Duodenal mucosa (tissue), 2 donors: ENCODE measurements around the gene KATNB1.

ENCODE experiments used
- H3K27ac ChIP-seq: one replicate; pipeline ENCODE4 v1.7.0; 2013; ENCODE audit warnings: low read depth, low read length
- H3K27me3 ChIP-seq, 2 donors: one replicate each; pipeline ENCODE4 v1.7.0; 2013; ENCODE audit warnings: low read length in 2 of 2, control low read depth in 1 of 2; ENCODE audit not compliant: insufficient read depth in 2 of 2, control insufficient read depth in 1 of 2
- H3K36me3 ChIP-seq, 2 donors: one replicate each; pipeline ENCODE4 v1.7.0; 2013; ENCODE audit warnings: low read length in 2 of 2, control low read depth in 1 of 2; ENCODE audit not compliant: insufficient read depth in 2 of 2, control insufficient read depth in 1 of 2
- H3K4me1 ChIP-seq, 2 donors: one replicate each; pipeline ENCODE4 v1.7.0; 2013; ENCODE audit warnings: low read length in 2 of 2, control low read depth in 1 of 2; ENCODE audit not compliant: insufficient read depth in 2 of 2, control insufficient read depth in 1 of 2
- H3K4me3 ChIP-seq, 2 donors: one replicate each; pipeline ENCODE4 v1.7.0; 2013; ENCODE audit warnings: low read length in 2 of 2, low read depth in 1 of 2
- H3K9ac ChIP-seq, 2 donors: one replicate each; pipeline ENCODE4 v1.7.0; 2013; ENCODE audit warnings: low read length in 2 of 2, low read depth in 1 of 2
- H3K9me3 ChIP-seq, 2 donors: one replicate each; pipeline ENCODE4 v1.7.0; 2013; ENCODE audit warnings: low read length in 2 of 2, control low read depth in 1 of 2; ENCODE audit not compliant: control insufficient read depth in 1 of 2

Gene KATNB1

DNA sequence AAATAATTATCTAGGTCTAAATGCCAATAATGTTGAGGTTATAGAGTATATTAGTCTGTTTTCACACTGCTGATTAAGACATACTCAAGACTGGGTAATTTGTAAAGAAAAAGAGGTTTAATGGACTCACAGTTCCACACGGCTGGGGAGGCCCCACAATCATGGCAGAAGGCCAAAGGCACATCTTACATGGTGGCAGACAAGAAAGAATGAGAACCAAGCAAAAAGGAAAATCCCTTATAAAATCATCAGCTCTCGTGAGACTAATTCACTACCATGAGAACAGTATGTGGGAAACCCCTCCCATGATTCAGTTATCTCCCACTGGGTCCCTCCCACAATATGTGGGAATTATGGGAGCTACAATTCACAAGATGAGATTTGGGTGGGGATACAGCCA lies 2.9 kb upstream of the KATNB1 start:
- Histone ChIP-seq H3K9me3 (no peaks in the 10 kb centered on the region), H3K36me3 (no peaks in the 10 kb centered on the region), H3K4me1 (peaks cover 21 to 22% of the 10 kb centered on the region in 2 donors), H3K4me3 (no peak overlapping the region), H3K27me3 (no peaks in the 10 kb centered on the region), H3K27ac (no peak overlapping the region), H3K9ac (no peak overlapping the region)

DNA sequence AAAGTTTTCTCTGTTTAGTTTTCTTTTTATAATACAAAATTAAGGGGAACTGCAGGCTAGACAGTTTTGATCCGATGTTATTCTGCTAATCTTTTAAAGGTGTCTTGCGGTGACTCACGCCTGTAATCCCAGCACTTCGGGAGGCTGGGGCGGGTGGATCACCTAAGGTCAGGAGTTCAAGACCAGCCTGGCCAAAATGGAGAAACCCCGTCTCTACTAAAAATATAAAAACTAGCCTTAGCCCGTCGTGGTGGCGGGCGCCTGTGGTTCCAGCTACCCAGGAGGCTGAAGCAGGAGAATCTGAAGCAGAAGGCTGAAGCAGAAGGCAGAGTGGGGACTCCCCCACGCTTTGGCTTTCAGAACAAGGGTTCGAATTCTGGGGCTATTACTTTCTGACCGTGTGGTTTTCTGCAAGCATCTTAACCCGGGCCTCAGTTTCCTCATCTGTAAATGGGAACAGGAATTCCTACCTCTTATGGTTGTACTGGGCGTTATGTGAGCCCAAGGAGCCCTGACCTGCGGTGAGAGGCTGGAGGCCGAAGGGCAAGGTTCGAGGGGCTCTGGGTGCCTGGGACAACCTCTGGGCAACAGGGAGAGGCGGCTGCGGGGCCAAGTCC lies 1.2 kb upstream of the KATNB1 start:
- Histone ChIP-seq H3K9me3 (no peaks in the 10 kb centered on the region), H3K36me3 (no peaks in the 10 kb centered on the region), H3K27me3 (no peaks in the 10 kb centered on the region), H3K4me1 (peaks cover 21 to 23% of the 10 kb centered on the region in 2 donors), H3K4me3 (peak overlapping the region; percentile 85 to 88), H3K27ac (peak overlapping the region; percentile 77), H3K9ac (peak overlapping the region; percentile 77 to 88)

DNA sequence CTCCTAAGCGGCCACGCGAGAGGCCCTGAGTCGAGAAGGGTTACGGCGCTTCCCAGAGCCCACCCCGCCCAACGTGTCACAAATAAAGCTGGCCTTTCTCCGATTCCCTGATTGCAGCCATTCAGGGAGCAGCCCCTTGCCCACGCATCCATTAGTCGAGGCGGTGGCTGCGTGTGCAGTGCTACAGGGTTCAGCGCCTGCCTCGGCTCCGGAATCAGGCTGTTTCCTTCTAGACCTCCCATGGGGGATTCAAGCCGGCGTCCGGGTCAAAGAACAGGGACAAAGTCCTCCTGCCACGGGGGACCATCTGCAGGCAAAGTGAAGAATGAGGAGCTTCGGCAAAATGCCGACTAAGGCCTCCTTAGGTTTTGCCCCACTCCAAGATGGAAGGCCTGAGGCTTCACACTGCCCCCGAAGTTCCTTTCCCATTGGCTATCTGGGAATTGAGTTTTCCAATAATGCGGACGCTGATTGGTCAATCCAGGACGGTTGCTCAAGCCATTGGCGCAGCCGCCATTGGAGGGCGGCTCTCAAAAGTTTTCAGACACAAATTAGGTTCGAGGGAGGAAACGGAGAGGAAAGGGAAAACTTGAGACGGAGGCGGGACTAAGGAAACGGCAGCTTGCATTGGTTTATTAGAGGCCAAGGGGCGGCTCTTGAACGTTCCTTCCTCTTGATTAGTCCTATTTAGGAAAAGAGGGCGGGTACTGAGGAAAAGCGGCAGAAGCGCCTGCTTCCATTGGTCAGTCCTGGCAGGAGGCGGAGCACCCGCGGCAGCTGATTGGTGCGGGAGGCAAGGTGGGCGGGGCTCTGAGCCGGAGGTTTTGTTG lies 430 bp upstream of the KATNB1 start:
- Histone ChIP-seq H3K9me3 (no peaks in the 10 kb centered on the region), H3K27ac (peak overlapping the region; percentile 77), H3K36me3 (no peaks in the 10 kb centered on the region)

DNA sequence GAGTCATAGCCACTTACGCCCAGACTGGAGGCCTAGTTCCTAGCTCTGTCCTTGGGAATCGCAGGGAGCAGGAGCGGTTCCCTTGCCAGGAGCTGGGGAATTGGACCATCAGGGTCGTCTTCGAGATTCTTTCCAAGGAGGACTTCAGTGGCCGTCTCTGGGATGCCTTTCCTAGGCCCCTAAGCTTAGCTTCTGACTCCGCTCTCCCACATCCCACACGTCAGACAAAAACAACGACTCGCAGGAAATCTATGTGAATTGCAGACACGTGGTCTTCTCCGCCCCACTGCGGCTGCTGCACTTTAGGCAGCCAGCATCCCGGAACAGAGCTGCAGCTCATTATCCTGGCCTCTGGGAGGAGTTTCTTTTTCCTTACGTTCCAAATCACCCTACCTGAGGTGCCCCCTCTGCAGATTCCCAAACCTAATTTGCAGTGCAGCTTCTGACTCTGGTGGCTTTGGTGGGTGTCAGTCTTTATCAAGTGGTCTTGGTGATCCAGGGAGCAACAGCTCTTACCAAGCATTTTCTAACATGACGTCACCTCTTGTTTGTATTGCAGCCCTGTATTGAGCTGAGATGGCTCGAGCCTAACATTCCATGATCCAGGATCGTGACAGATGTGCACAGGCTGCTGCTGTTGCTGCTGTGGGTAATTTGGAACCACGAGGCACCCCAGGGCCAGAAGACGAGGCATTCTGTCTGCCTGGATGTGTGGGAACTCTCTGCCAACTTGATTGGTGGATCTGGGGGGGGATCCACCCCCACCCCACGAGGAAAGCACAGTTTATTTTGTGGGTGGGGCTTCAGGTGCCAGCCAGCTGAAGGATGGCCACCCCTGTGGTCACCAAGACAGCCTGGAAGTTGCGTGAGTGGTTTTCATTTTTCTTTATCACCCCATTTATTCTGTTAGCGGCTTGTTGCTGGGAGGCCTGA lies 1.1 kb downstream of the KATNB1 start:
- Histone ChIP-seq H3K9me3 (no peaks in the 10 kb centered on the region), H3K36me3 (peaks cover 0 to 2% of the 10 kb centered on the region in 2 donors), H3K4me3 (peak overlapping the region; percentile 85 to 98), H3K4me1 (peaks cover 21 to 23% of the 10 kb centered on the region in 2 donors), H3K27ac (no peak overlapping the region), H3K9ac (peak overlapping the region; percentile 65), H3K27me3 (no peaks in the 10 kb centered on the region)

More for the DNA sequence above, 430 bp upstream of the KATNB1 start:
- H3K4me3 ChIP-seq = peak overlapping the region; percentile 85 to 98
- peak overlapping the region; percentile 77 to 88 for H3K9ac ChIP-seq
- no peaks in the 10 kb centered on the region for H3K27me3 ChIP-seq
- peaks cover 21 to 23% of the 10 kb centered on the region in 2 donors for H3K4me1 ChIP-seq

DNA sequence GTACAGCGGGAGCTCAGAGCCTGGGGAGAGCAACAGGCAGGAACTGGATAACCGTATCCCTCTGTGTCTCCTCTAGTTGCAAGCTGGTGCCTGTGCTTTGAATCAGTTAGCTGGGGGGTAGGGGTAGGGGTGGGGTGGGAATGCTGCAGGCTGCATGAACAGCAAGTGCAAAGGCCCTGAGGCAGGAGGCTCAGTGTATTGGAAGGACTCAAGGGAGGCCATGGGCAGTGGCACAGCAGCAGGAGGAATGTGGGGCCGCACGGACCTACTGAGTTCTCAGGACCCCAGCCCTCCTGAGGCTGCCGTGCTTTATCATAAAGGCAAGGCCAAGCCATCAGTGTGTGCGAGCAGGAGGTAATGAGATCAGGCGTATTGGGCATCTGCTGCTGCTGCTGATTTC lies 3.3 kb downstream of the KATNB1 start:
- Histone ChIP-seq H3K27me3 (no peaks in the 10 kb centered on the region), H3K9ac (no peak overlapping the region), H3K36me3 (peaks cover 6 to 9% of the 10 kb centered on the region in 2 donors), H3K27ac (no peak overlapping the region), H3K4me1 (peaks cover 21 to 23% of the 10 kb centered on the region in 2 donors), H3K9me3 (no peaks in the 10 kb centered on the region), H3K4me3 (no peak overlapping the region)

DNA sequence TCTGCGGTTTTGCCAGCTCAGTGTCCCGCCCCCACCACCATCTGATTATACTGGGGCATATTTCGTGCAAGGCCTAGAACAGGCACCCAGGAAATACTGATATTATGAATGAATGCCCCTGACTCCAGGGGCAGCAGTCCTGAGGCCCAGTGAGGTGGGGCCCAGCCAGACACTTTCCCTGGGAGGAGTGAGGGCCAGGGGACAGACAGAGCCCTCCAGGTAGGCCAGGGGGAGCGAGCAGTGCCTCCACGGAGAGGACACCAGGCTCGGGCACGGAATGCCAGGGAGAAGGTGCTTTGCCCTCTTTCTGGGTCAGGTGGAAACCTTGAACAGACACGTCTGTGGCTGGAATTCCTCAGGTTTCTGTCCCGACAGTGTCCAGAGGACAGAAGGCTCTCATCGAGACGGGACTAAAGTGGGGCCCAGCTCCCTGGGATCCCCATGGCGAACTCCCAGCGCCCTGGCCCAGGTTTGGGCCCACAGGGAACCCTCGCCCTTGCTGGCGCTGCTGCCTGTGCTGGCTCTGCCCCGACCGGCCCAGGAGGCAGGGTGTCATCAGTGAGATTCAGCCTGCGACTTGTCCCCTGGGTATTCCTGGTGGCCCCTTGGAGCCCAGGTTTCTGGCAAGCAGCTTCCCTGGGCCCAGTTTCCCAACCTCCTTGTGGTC lies 4.3 kb downstream of the KATNB1 start:
- Histone ChIP-seq H3K27ac (no peak overlapping the region), H3K36me3 (peaks cover 9 to 15% of the 10 kb centered on the region in 2 donors), H3K27me3 (no peaks in the 10 kb centered on the region), H3K4me1 (peaks cover 14 to 18% of the 10 kb centered on the region in 2 donors), H3K4me3 (no peak overlapping the region), H3K9ac (no peak overlapping the region), H3K9me3 (no peaks in the 10 kb centered on the region)

DNA sequence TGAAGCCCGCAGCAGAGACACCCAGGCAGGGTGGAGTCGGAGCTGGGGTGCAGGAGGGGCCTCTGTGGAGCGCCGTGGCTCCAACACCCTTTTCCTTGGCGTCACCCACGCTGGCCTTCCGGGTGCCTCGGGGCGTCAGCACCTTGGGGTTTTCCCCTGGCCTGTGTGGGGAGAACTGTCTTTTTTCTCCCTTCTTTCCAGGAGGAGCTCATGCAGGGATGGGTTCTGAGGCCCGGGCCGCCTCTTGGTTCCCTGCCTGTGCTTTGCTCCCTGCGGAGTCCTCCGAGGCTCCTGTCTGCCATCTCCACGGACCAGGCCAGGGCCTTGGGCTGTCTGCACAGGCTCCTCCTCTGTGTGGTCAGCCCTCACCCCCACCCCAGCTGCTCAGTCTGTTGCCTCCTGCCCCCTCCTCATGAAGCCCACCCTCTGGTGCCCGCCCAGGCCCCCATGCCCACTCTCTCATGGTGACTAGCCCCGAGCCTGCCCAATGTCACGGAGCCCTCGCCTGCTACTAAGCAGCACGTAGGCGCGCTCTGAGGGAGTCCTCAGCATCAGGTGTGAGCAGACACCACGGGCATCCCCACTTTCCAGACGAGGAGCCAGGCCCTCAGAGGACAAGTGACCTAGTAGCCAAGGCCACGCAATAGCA lies 5.0 kb downstream of the KATNB1 start:
- no peak overlapping the region for H3K4me3 ChIP-seq
- no peak overlapping the region for H3K27ac ChIP-seq
- no peaks in the 10 kb centered on the region for H3K27me3 ChIP-seq
- H3K4me1 ChIP-seq = peaks cover 14 to 18% of the 10 kb centered on the region in 2 donors
- H3K9ac ChIP-seq = no peak overlapping the region
- no peaks in the 10 kb centered on the region for H3K9me3 ChIP-seq
- H3K36me3 ChIP-seq = peaks cover 9 to 16% of the 10 kb centered on the region in 2 donors

DNA sequence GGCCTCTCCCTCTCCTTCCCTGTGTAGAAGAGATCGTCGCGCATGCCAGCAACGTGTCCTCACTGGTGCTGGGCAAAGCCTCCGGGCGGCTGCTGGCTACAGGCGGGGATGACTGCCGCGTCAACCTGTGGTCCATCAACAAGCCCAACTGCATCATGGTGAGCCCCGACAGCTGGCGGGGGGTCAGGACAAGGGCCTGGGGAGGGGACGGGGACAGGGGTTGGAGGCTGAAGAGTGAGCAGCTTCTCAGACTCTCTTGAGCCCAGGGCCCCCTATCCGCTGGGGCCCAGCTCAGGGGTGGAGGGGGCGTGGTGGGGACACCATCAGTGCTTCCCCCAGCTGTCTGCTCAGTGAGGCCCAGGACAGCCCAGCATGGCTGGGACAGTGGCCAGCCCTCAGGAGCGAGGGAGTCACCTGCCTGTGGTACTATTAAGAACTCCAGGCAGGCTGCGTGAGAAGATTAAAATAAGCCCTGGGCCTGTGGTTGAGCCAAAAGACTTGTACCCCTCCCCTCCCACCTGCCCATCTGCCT lies 6.2 kb downstream of the KATNB1 start:
- Histone ChIP-seq H3K27ac (no peak overlapping the region), H3K9me3 (no peaks in the 10 kb centered on the region), H3K4me1 (peaks cover 6 to 11% of the 10 kb centered on the region in 2 donors), H3K4me3 (no peak overlapping the region), H3K27me3 (no peaks in the 10 kb centered on the region), H3K36me3 (peaks cover 9 to 16% of the 10 kb centered on the region in 2 donors), H3K9ac (no peak overlapping the region)

DNA sequence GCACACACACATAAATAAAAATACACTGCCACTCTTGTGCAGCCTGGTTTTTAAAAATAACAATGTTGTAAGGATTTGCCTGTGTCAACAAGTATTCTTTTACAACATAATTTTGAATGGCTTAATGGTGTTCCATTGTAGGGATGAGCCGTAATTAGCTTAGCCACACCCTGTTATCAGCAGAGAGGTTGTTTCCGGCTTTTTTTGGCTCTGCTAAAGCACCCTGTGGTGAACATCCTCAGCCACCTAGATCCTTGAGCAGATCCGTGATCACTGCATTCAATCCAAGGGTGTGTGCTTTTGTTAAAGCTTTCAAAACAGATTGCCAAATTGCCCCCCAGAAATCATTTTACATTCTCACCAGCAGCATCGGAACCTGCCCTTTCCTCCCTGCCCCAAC lies 7.0 kb downstream of the KATNB1 start:
- Histone ChIP-seq H3K9me3 (no peaks in the 10 kb centered on the region), H3K27ac (no peak overlapping the region), H3K4me3 (no peak overlapping the region), H3K27me3 (no peaks in the 10 kb centered on the region), H3K9ac (no peak overlapping the region), H3K36me3 (peaks cover 9 to 16% of the 10 kb centered on the region in 2 donors), H3K4me1 (peaks cover 0 to 3% of the 10 kb centered on the region in 2 donors)
